Neutrophil (primary cell): ENCODE data around the gene WNT5B.

Experiments
- H3K27ac ChIP-seq: fragments of 200-600 bp; sonication (generic); 2 replicates; pipeline ENCODE4 v1.5.1; 2016; ENCODE audit warnings: mild to moderate bottlenecking, moderate library complexity
- H3K27me3 ChIP-seq: fragments of 200-600 bp; sonication (generic); 2 replicates; pipeline ENCODE4 v1.6.0; 2016; ENCODE audit warnings: mild to moderate bottlenecking
- H3K36me3 ChIP-seq: fragments of 200-600 bp; sonication (generic); 2 replicates; pipeline ENCODE4 v1.5.1; 2017
- H3K4me1 ChIP-seq, 2 experiments: fragments of 200-600 bp in 1 of 2; sonication (generic) in 1 of 2; 1 replicate in 1 of 2; 2 replicates in 1 of 2; pipeline versions ENCODE4 v1.5.1 to v1.6.1; 2013 to 2016; ENCODE audit warnings: low read depth in 1 of 2, low read length in 1 of 2, mild to moderate bottlenecking in 1 of 2, moderate library complexity in 1 of 2; ENCODE audit not compliant: control insufficient read depth in 1 of 2, insufficient read depth in 1 of 2
- H3K4me3 ChIP-seq, 2 experiments: fragments of 200-600 bp in 1 of 2; sonication (generic) in 1 of 2; 1 replicate in 1 of 2; 2 replicates in 1 of 2; pipeline ENCODE4 v1.5.1; 2013 to 2016; ENCODE audit warnings: low read depth in 1 of 2, low read length in 1 of 2, mild to moderate bottlenecking in 1 of 2, moderate library complexity in 1 of 2
- H3K9me3 ChIP-seq: fragments of 200-600 bp; sonication (generic); 2 replicates; pipeline ENCODE4 v1.5.1; 2016
- TF ChIP-seq, protein P1 (sequence below): fragments of 200-600 bp; sonication (generic); IDR thresholded peaks from 2 replicates; pipeline ENCODE4 v1.5.1; 2016; ENCODE audit warnings: antibody characterized with exemption

WNT5B gene

DNA sequence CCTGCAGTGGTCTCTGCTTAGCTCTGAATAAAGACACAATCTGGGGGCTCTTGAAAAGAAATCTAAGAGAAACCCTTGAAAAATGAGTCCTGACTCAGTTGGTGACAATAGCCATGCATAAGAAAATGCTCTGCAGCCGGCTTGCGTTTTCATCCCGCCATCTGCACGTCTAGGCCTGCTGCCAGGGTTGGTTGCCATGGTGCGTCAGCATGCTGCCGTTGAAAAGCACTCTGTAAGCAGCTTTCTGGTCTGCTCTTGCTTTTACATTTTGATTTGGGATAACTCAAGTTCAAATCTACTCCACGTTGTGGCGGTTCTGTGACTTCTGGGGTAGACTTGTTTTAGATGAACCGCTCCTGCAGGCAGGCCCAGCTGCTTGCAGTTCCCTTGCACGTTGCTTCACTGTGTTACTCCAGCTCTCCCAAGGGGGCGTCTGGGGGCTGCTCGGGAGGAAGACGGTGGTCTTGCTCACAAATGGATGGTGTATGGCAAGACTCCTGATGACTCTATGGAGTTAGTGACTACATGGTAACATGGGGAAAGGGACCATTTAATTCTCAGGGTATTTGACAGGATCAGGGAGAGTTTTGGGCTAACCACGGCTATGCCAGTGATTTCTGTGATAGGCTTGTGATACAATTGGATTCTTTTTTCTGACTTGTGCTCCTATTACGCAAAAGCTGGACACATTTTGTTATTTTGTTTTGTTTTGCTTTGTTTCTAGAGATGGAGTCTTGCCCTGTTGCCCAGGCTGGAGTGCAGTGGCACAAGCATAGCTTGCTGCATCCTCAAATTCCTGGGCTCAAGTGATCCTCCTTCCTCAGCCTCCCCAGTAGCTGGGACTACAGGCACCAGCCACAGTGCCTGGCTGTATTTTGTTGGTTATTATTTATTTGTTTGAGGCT lies 15.8 kb downstream of the WNT5B start:
- H3K4me1 ChIP-seq: peaks cover 13 to 14% of the 10 kb centered on the region in 2 experiments
- H3K36me3 ChIP-seq: peaks cover 58% of the 10 kb centered on the region
- H3K4me3 ChIP-seq: no peak overlapping the region
- no peak overlapping the region for H3K27ac ChIP-seq
- H3K27me3 ChIP-seq: no peaks in the 10 kb centered on the region
- TF ChIP-seq, protein P1, sequence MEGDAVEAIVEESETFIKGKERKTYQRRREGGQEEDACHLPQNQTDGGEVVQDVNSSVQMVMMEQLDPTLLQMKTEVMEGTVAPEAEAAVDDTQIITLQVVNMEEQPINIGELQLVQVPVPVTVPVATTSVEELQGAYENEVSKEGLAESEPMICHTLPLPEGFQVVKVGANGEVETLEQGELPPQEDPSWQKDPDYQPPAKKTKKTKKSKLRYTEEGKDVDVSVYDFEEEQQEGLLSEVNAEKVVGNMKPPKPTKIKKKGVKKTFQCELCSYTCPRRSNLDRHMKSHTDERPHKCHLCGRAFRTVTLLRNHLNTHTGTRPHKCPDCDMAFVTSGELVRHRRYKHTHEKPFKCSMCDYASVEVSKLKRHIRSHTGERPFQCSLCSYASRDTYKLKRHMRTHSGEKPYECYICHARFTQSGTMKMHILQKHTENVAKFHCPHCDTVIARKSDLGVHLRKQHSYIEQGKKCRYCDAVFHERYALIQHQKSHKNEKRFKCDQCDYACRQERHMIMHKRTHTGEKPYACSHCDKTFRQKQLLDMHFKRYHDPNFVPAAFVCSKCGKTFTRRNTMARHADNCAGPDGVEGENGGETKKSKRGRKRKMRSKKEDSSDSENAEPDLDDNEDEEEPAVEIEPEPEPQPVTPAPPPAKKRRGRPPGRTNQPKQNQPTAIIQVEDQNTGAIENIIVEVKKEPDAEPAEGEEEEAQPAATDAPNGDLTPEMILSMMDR: no peak
- H3K9me3 ChIP-seq: no peaks in the 10 kb centered on the region

DNA sequence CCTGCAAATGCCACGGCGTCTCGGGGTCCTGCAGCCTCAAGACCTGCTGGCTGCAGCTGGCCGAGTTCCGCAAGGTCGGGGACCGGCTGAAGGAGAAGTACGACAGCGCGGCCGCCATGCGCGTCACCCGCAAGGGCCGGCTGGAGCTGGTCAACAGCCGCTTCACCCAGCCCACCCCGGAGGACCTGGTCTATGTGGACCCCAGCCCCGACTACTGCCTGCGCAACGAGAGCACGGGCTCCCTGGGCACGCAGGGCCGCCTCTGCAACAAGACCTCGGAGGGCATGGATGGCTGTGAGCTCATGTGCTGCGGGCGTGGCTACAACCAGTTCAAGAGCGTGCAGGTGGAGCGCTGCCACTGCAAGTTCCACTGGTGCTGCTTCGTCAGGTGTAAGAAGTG lies 16.8 kb downstream of the WNT5B start:
- Histone ChIP-seq H3K4me3 (no peak overlapping the region), H3K36me3 (peaks cover 48% of the 10 kb centered on the region), H3K27ac (no peak overlapping the region), H3K9me3 (no peaks in the 10 kb centered on the region), H3K4me1 (peaks cover 13 to 14% of the 10 kb centered on the region in 2 experiments), H3K27me3 (no peaks in the 10 kb centered on the region)
- TF ChIP-seq, protein P1: no peak

DNA sequence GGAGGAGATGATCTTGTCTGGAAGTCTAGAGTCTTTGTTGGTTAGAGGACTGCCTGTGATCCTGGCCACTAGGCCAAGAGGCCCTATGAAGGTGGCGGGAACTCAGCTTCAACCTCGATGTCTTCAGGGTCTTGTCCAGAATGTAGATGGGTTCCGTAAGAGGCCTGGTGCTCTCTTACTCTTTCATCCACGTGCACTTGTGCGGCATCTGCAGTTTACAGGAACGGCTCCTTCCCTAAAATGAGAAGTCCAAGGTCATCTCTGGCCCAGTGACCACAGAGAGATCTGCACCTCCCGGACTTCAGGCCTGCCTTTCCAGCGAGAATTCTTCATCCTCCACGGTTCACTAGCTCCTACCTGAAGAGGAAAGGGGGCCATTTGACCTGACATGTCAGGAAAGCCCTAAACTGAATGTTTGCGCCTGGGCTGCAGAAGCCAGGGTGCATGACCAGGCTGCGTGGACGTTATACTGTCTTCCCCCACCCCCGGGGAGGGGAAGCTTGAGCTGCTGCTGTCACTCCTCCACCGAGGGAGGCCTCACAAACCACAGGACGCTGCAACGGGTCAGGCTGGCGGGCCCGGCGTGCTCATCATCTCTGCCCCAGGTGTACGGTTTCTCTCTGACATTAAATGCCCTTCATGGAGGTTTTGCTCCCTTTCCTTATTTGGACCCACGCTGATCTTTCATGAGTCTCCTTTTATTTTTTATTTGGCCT lies 17.7 kb downstream of the WNT5B start:
- H3K4me3 ChIP-seq: no peak overlapping the region
- peak overlapping the region; percentile 43 for H3K27ac ChIP-seq
- peaks cover 44% of the 10 kb centered on the region for H3K36me3 ChIP-seq
- no peaks in the 10 kb centered on the region for H3K9me3 ChIP-seq
- H3K4me1 ChIP-seq: peaks cover 13 to 14% of the 10 kb centered on the region in 2 experiments
- TF ChIP-seq, protein P1: no peak
- no peaks in the 10 kb centered on the region for H3K27me3 ChIP-seq

DNA sequence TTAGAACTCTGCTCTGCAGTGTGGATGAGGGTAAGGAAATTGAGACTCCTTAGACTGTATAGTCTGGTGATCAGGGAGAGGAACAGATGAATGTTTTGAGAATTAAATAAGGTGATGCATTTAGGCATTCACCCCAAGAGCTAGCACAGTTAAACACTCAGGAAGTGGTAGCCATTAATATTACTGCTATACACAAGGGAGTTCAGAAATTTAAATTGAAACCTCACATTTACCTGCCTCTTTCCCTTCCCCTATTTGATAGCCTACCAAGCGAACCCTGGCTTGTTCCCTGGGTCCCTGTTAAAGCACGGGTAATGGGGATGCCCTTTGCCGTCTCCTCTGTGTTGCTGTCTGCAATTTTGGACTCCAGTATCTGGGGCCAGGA lies 18.2 kb downstream of the WNT5B start:
- H3K4me1 ChIP-seq: peaks cover 13 to 14% of the 10 kb centered on the region in 2 experiments
- TF ChIP-seq, protein P1: no peak
- H3K4me3 ChIP-seq: no peak overlapping the region
- H3K27me3 ChIP-seq: no peaks in the 10 kb centered on the region
- H3K36me3 ChIP-seq: peaks cover 39% of the 10 kb centered on the region
- H3K27ac ChIP-seq: no peak overlapping the region
- no peaks in the 10 kb centered on the region for H3K9me3 ChIP-seq

DNA sequence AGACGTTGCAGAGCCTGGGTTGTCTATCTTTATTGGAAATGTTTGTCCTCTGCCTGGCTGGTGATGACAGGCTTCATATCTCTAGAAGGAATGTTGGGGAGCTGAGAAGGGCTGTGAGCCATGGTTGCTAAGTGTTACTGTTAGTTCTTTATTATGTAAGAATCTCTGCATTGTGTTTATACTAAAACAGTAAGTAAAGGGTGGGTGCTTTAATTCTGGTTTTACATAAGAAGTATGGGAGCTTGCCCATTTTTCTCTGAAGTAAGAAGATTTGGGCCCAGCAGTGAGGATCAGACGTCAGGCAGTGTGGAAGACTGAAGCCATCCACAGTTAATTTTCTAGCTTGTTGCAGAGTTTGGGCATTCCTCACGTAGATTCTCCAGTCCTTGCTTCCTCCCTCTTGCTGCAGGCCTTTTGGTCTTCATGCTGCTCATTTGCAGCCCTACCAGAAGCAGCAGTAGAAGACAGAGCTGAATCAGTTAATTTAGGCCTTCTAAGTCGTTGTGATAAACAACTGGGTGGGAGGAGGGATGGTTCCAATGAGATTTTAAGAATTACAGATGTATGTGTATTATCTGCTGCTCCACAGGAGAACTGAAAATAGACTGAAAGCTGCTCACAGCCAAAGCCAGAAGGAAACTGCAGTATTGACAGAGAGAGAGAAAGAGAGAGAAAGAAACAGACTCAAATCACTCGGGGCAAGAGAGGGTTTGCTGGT lies 21.4 kb downstream of the WNT5B start:
- no peak overlapping the region for H3K4me3 ChIP-seq
- H3K27me3 ChIP-seq: no peaks in the 10 kb centered on the region
- no peak overlapping the region for H3K27ac ChIP-seq
- H3K36me3 ChIP-seq: peaks cover 19% of the 10 kb centered on the region
- no peaks in the 10 kb centered on the region for H3K9me3 ChIP-seq
- TF ChIP-seq, protein P1: no peak
- H3K4me1 ChIP-seq: peaks cover 20 to 24% of the 10 kb centered on the region in 2 experiments
